Glomerular visceral epithelial cell (primary cell): ENCODE results near the gene COG2.
A peak's percentile ranks its signal among the peaks of the same experiment; 100 is the strongest.
"Not testable (repeated sequence)": the region's sequence is repeated elsewhere in the genome, so short reads cannot be mapped to it uniquely, and the experiment has no call there.

Experiments used
- DNase-seq: peaks from one replicate; pipeline ENCODE4 v3.0.0-alpha.2; 2016; ENCODE audit errors: extremely low spot score

Gene COG2

GRCh38 chr1:230669543-230669942 lies 27.3 kb downstream of the COG2 start:
- no peak for DNase-seq

- DNase-seq = no peak
Observed at GRCh38 chr1:230674581-230674980, 32.3 kb downstream of the COG2 start.

- no peak for DNase-seq
Observed at GRCh38 chr1:230677200-230677599, 34.9 kb downstream of the COG2 start.

GRCh38 chr1:230679192-230679591 lies 36.9 kb downstream of the COG2 start:
- no peak for DNase-seq

- DNase-seq = no peak
Observed at GRCh38 chr1:230679825-230680224, 37.5 kb downstream of the COG2 start.

GRCh38 chr1:230680300-230681025 lies 38.2 kb downstream of the COG2 start:
- no peak for DNase-seq

GRCh38 chr1:230681599-230681998 lies 39.3 kb downstream of the COG2 start:
- DNase-seq = peak; percentile 80

- peak; percentile 25 for DNase-seq
Observed at GRCh38 chr1:230682274-230682673, 40.0 kb downstream of the COG2 start.

- DNase-seq = no peak
Observed at GRCh38 chr1:230682882-230683610, 40.8 kb downstream of the COG2 start.

GRCh38 chr1:230684146-230684545 lies 41.9 kb downstream of the COG2 start:
- no peak for DNase-seq

GRCh38 chr1:230684998-230685397 lies 42.7 kb downstream of the COG2 start:
- no peak for DNase-seq

- DNase-seq = no peak
Observed at GRCh38 chr1:230686747-230687146, 44.5 kb downstream of the COG2 start.

GRCh38 chr1:230690101-230690500 lies 47.8 kb downstream of the COG2 start:
- no peak for DNase-seq

GRCh38 chr1:230691615-230692014 lies 49.3 kb downstream of the COG2 start:
- DNase-seq = no peak

GRCh38 chr1:230693221-230693620 lies 50.9 kb downstream of the COG2 start:
- no peak for DNase-seq

- DNase-seq = no peak
Observed at GRCh38 chr1:230693777-230694176, 51.5 kb downstream of the COG2 start.

- no peak for DNase-seq
Observed at GRCh38 chr1:230694464-230694863, 52.2 kb downstream of the COG2 start.

- DNase-seq = no peak
Observed at GRCh38 chr1:230694991-230695390, 52.7 kb downstream of the COG2 start.

GRCh38 chr1:230696218-230696617 lies 53.9 kb downstream of the COG2 start:
- DNase-seq = no peak

GRCh38 chr1:230696722-230697437 lies 54.6 kb downstream of the COG2 start:
- DNase-seq = no peak

GRCh38 chr1:230698130-230698529 lies 55.8 kb downstream of the COG2 start:
- DNase-seq = no peak

- not testable (repeated sequence) for DNase-seq
Observed at GRCh38 chr1:230698964-230699363, 56.7 kb downstream of the COG2 start.

GRCh38 chr1:230699716-230700115 lies 57.4 kb downstream of the COG2 start:
- no peak for DNase-seq
